Measurements from ENCODE around the gene KCNH8.

Gene KCNH8

DNA sequence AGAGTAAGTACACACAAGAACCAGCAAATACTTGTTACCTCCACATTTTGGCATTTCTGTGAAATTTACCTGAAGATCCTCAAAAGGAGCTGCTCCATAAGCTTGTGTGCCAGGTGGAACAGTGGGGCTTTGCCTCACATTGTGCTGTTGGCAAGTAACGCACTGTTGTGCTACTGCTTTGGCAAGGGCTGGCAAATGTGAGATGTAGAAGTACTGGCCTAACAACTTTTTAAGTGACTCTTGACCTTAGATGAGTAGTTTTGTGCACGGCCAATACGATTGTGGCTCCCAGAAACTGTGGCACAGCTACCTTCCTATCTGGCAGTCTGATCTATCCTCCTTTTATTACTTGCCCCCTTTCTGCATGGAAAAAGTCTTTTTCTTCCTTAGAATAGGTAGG is 337.0 kb downstream of the KCNH8 start:
- no peak for DNase-seq (ENCODE audit: low spot score)

DNA sequence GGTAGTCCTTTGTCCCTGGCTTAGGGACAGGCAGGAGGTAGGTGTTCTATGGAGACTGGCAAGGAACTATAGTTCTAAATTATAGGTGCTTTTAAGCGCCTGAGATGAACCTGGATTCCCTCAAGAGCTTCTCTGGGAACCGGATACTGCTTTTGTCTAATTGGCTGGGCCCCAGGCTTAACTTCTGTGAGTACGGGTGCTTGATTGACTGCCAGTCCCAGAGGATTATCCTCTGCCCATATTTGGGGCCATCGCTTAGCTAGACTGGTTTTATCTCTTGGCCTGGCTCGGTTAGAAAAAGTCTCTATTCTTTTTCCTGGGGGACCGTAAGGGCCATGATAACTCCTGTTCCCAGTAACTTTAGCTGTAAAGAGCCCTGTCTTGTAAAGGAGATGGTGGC is 339.1 kb downstream of the KCNH8 start:
- no peak for DNase-seq (ENCODE audit: low spot score)

DNA sequence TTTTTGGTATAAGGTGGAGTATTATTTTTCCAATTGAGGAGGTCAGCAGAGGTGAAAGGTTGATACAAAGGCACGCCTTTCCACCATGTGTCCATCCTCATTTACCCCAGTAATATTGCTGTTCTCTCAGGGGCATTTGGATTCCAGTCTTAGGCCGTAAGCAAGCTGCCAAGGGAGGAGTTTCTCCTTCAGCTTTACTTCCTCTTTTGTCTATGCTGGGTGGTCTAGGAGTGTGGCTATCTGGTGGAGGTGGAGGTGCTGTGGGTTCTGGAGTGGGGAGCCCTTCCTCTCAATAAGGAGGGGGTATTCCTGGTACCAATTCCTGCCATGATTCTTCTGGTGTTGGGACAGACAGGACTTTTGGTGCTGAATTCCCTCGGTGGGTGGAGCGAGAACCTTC is 340.6 kb downstream of the KCNH8 start:
- DNase-seq (ENCODE audit: low spot score) = no peak

DNA sequence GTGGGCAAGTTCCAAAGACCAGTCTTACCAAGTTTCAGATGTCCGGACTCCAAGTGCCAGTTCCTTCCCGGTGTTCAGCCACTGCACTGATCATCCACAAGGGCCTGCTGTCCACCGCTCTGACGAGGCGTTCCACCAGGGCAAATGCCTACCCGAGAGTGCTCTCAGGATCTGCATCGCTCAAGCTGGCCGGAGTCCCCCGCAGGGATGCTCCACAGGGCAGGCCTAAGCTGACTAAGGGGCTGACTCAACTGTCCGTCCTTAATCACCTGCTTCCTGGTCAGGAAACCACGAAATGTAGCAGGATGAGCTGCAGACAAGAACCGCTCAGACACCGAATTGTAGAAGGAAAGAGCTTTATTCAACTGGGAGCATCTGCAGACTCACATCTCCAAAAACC is 341.6 kb downstream of the KCNH8 start:
- DNase-seq (ENCODE audit: low spot score) = peak; percentile 5

DNA sequence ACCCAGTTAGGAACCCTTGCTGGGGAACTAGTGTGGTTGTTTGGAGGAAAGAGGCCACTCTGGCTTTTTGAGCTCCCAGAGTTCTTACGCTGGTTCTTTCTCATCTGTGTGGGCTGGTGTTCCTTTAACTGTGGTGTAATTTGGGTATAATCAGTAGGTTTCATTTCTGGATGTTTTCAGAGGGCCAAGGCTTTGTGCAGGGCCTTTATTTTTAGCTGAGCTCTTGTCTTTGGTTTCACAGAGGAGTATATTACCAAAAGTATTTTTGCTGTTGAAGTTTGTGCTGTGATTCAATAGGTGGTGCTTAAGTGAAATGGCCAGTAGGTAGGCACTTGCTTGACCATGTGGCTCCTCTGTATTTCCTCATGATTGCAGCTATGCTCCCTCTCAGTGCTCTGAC is 357.9 kb downstream of the KCNH8 start:
- no peak for DNase-seq (ENCODE audit: low spot score)

DNA sequence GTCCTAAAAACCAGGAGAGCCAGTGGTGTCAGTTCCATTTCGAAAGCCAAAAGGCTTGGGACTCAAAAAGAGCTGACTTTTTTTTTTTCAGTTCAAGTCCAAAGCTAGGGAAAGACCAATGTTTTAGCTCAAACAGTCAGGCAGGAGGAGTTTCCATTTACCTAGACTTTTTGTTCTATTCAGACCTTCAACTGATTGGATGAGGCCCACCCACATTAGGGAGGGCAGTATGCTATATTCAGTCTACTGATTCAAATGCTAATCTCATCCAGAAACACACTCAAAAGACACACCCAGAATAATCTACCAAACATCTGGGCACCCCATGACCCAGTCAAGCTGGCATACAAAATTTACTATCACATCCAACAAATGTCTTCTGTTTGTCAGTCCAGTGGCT is 374.0 kb downstream of the KCNH8 start:
- DNase-seq (ENCODE audit: low spot score) = no peak

DNA sequence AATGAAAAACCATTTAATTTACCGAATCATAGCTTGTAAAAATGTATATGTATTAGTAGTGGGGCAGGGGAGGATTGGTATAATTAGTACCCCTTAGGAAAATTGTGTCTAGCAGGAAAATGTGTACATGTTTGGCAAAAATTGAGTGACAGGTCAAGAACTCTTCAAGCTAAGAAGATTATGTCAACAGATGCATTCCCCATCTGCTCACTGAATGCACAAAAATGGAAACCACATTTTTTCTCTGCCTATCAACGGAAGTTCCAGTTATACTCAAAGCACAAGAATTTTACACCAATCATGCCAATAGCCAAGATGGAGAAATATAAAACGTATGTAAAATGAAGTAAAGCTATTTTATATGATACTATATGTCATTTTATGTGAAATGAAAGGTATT is 377.8 kb downstream of the KCNH8 start:
- no peak for DNase-seq (ENCODE audit: low spot score)

DNA sequence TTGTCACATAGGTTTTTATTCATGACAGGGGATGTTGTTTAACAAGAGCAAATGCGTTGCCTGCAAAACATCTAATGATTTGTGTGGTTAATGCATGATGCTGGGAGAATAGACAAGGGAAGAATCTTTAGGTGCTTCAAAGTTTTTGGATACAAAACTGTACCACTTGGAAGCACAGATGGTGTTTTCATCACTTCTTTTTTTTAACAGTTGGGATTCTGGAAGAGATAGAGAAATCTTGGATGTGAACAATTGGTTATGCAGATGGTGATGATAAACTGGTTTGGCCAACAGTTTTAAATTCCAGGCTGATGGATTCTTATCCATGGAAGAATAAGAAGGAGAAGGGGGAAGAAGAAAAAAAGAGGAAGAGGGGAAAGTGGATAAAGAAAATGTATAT is 379.4 kb downstream of the KCNH8 start:
- no peak for DNase-seq (ENCODE audit: low spot score)

DNA sequence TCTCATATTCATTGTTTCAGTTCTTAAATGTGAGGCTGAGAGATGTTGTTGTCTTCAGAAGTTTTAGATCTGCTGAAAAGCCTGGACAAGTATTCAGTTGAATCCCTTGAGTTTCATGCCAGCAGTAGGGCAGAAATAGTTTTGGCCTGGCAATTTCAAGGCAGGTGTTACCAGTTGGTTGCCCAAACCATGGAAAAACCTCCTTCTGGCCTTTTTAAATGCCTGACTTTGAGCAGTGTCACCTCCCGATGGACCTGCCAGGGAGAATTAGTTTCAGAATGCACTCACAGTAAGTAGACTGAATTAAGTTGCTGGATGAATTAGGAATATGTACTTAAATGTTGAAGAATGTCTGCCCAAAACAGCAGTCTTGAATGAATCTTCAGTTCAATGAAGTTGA is 383.1 kb downstream of the KCNH8 start:
- DNase-seq (ENCODE audit: low spot score) = no peak

DNA sequence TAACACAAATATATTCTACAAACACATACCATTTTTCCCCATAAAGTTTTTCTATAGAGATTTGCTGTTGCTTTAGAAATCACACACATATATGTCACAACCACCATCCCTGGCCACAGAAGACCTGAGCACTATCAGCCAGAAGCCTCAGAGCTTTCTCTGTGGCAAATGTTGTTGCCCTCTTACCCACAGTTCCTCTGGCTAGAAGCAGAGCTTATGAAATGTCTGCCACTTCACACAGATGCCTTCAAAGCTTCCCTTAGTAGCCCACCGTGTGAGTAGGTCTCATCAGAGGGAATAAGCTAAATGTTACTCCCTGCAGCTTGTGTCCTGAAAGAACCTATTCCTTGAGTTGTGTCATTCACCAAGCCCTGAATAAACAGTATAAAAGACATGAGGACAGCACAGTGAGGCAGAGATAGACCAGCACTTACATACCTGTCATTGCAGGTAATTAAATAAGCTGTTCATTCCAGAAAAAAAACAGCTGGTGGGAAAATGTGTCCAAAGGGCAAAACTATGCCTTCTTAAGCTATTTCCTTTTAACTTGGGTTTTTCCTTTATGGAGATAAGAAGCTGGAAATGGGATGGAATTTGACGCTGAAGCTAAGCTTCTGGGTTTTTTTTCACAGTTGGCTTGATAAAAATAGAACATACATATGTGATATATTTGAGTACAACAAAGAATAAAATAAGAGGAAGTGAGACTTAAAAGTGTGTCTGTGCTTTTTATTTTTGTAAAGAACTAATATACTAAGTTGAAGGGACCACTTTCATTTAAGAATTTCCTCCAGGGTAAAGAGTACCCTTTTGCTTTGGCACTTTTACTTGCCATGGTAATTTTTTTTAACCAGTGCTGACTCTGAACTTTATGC is 391.4 kb downstream of the KCNH8 start:
- DNase-seq (ENCODE audit: low spot score) = no peak

DNA sequence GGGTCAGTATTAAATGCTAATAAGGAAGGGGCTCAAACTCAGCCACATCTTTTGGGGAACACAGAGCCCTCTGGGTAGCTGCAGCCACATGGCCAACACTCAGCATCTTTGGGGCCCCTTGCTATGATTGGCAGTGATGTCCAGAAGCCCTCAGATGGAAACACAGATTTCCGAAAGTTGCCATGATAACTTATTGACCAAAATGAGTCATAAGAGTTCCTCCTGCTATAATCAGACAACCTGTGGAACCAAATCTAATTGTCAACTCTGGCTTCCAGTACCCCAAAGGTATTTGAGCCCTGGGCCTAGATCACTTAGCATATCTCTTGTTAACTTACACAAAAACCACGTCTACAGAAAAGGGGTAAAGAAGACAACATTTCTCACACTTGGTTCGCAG is 392.2 kb downstream of the KCNH8 start:
- DNase-seq (ENCODE audit: low spot score) = no peak

DNA sequence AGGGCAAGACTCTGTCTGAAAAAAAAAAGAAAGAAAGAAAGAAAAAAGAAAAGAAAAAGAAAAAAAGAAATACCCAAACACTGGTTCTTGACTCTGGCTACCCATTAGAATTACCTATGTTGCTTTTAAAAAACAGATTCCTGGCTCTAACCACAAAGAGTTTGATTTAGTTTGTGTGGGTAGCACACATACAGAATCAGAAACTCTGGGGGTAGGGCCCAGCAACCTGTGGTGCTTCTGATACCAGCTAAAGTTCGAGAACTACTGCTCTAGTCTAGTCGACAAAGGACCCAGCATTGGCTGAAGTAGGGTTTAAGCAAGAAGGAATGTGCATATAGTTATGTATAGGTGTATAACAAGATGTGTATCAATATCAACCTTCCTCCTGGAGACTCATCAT is 393.0 kb downstream of the KCNH8 start:
- DNase-seq (ENCODE audit: low spot score) = no peak

DNA sequence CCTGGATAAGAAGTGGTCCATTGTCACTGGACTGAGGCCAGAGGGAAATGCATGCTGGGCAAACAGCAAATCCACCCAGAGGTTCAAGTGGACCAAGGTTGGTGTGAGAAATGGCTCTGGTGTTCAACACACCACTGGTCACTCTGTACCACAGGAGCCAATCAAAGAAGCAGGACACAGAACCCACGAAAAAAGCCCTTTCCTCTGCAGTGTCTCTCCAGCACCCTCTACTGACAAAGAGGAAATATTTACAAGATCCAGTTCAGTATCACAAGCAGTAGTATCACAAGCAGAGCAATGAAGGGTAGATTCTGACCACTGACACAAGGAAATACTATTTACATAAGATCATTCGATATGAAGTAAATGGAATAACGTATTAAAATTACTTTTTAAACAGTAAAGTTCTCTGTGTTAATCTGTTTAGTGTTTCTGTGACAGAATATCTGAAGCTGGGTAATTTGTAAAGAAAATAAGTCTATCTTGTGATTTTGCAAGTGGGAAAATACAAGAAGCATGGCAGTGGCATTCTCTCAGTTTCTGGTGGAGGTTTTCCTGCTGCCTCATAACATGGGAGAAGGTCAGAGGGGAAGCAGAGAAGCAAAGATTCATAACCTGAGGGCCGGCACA is 395.0 kb downstream of the KCNH8 start:
- peak; percentile 61 for DNase-seq (ENCODE audit: low spot score)

DNA sequence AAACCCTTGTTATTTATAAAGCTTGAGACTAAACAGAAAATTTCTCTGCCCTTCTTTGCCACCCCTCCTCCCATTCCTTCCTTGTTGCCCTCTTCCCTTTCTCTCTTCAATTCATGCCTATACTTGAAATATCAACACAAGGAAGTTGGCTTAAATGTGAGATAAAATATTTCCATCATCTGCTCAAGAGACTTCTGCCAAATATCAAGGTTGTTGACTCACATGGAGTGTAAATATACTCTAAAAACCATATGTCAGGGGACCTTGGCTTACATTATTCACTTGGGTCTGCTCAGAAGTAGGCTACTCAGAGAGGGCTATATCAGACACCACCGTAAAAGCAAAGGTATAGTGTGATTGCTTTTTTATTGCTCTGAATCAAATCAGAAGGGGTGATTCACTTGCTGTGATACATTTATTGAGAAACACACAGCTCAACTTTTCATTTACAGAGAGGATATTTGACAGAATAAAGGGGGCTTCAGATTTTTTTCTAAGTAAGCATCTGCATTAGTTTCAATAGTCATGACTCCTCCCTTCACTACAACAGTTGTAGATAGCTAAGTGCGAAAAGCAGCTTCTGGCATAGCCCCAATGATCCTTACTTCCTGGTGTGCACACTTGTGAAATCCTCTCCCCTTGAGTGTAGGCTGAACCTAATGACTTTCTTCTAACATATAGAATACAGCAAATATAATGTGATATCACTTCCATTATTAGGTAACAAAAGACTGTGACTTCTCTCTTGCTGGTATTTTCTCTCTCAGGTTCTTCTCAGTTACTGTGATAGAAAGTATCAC is 399.6 kb downstream of the KCNH8 start:
- no peak for DNase-seq (ENCODE audit: low spot score)

DNA sequence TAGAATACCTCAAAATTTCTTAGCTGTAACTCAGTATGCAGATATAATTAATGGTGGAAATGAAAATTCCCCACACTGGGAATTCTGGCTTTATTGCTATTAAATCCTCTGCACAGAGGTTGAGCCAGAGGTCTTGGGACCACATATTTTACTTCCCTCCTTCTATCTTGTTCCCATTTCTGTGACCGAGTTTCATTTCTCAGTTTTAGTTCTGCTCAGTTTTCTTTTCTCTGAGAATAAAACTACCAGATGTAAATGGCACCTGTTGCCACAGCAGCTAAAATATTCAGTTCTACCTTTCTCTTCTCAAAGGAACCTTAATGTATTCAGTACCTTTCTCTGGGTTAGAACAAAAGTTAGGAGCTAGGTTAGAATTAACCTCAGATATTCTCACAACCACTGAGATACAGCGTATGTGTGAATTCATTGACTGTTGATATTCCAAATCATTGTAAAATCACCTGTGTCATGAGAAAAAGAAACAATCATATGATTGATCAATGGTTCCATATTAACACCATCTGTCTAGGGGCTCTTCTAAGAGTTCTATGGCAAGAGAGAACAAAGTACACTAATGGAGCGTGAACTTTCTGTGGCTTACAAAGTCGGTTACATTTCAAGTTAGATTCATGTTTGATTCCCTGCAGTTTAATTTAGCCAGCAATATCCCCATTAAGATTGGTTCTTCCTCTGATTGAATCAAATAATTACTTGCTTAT is 411.6 kb downstream of the KCNH8 start:
- DNase-seq (ENCODE audit: low spot score) = no peak

DNA sequence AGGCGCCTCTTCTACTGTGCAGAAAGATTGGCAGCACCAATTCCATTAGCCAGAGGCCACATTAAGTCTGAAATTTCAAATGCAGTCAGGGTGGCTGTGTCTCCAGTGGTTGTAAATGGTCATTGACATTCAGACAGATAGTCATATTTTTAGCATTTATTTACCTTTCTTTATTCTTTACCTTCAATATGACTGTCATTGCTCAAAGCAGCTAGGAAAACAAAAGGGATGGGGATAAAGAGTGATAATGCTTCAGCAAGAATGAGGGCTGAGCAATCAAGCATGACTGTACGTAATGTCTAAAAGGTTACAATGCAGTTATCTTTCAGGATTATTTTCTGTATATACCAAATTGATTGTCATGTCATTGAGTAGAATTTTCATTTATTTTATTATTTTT is 425.3 kb downstream of the KCNH8 start:
- DNase-seq (ENCODE audit: low spot score) = no peak

DNA sequence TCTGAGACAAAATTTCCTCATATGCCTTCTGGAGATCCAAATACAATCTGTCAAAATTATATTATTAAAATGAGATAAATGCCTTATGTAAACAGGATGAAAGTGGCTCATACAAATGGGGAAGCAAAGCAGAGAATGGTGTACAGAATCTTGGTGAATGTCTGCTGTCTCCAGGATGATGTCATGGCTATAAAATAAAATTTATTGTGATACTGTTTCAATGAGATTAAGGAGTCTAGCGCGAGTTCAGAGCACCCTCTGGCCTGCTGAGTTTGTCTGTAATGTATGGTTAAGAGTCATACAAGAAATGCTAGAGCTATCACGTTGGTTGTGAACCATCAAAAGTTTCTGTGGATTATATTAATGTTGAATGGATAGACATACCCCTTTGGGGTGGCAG is 426.0 kb downstream of the KCNH8 start:
- DNase-seq (ENCODE audit: low spot score) = no peak

DNA sequence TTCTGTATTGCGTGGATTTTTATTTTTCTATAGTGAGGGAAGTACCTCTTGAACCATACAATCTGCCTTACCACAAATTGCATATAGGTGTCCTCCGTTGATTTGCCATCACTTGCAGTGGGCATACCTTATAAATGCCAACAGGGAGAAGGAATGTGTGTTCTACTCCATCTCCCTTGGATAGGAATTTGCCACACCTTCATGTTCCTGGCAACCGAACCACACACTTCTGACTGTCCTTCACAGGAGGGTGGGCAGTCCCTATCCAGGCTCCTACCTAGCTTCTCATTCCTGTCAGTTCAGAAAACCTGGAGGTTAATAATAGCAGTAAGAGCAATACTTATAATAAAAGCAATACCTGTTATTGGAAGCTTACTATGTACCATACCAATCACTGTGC is 428.0 kb downstream of the KCNH8 start:
- DNase-seq (ENCODE audit: low spot score) = no peak

All from RKO (cell line).